ENCODE results near the gene CYTH1.

GRCh38 chr17:78724544-78724943 is 57.5 kb downstream of the CYTH1 start:
- no peak for TF ChIP-seq CTCF (IDR thresholded peaks at IDR 0.05; ENCODE audit: borderline replicate concordance, extremely low read depth, low read length, poor library complexity, severe bottlenecking)
- TF ChIP-seq EZH2 (IDR thresholded peaks at IDR 0.05; ENCODE audit: borderline replicate concordance, low read depth, low read length, severe bottlenecking), result no peak

Data from DND-41 (cell line).